Glomerular endothelial cell (primary cell): Measurements from ENCODE around the gene AP1AR. TPM values are rescaled to one million over a fixed set of nuclear protein-coding genes. Genes with fewer than 3 reads are reported as not detected.
"Not testable (repeated sequence)": the region's sequence is repeated elsewhere in the genome, so short reads cannot be mapped to it uniquely, and the experiment has no call there.

Source experiments
- DNase-seq: peaks from one replicate; pipeline ENCODE4 v3.0.0-alpha.2; 2011; ENCODE audit warnings: low read depth, low spot score; ENCODE audit errors: extremely low read depth
- total RNA-seq: library from RNA; depleted of rRNA; stranded (reverse); fragments of >200 nt; gene quantifications from 2 replicates; pipeline ENCODE4 v1.2.3, GENCODE V29; 2015

AP1AR gene
- total RNA-seq, 1 donor from 2014 or later: 26.0 TPM

DNA sequence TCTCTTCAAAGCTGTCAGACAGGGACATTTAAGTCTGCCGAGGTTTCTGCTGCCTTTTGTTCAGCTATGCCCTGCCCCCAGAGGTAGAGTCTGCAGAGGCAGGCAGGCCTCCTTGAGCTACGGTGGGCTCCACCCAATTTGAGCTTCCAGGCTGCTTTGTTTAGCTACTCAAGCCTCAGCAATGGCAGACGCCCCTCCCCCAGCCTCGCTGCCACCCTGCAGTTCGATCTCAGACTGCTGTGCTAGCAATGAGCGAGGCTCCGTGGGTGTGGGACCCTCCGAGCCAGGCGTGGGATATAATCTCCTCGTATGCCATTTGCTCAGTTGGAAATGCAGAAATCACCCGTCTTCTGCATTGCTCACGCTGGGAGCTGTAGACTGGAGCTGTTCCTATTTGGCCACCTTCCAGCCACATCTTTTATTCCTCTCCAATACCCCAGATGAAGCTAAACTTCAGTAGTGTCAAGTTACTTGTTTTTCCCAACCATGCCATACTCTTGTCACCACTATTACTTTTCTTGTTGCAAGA is 77.7 kb downstream of the AP1AR start:
- not testable (repeated sequence) for DNase-seq

DNA sequence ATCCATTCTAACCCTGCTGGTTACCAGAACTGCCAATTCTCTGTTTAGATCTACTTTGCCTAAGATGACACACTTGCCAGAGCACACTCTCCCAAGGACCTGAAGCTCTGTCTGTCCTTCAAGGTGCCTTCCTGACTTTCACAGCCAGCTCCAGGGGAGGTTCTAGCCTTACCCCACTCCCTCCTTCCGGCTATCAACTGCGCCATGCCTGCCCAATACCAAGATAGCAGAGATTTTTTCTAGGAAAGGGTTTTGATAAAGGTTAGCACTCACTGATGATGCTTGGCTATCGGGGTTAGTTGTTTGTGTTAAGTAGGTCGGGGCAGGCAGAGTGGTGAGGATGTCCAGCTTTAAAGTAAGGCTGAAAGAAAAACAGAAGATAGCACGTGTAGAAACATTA is 79.9 kb downstream of the AP1AR start:
- DNase-seq: no peak

DNA sequence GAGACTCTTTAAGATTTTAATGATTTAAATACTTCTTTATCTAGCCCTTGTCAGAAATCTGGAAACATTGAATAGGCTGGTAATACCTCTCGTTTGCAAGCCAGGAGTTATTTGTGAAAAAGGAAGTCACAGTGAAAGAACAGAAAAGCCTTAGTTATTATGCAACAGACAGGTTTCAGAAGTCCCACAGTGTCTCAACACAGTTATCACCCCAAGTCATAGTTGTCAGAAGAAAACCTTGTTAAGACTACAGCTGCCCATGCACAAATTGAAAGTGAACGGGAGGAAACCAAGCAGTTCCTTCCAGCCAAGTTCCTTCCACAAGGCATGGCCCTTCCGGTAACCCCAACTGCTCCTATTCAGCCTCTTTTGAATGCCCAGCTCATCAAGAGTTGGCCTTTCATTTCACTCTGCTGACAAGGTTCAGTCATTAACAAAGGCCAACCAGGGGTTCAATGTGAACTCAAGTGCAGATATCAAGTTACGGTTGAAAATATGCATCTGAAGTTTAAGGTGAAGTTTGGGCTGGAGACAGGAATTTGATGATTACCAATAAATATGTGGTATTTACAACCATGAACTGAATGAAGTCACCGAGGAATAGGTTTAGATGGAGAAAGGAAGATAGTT is 81.1 kb downstream of the AP1AR start:
- no peak for DNase-seq

DNA sequence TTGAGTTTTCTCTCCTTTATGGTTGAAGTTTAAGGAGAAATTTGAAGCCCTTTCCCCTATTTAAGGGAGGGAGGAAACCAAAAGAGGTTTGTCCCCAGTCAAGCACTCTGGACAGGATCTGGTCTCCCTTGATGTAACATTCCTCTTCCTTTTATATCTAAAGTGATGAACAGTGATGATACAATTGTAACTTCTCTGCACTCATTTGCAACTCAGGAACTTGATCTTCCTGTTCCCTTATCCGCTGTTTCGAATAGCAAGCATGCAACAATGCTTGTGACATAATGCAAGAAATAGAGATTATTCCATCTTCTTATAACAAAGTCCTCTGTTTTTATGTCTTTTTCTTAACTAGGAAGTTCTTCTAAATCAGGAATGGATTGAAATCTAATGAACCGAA is 83.9 kb downstream of the AP1AR start:
- no peak for DNase-seq

DNA sequence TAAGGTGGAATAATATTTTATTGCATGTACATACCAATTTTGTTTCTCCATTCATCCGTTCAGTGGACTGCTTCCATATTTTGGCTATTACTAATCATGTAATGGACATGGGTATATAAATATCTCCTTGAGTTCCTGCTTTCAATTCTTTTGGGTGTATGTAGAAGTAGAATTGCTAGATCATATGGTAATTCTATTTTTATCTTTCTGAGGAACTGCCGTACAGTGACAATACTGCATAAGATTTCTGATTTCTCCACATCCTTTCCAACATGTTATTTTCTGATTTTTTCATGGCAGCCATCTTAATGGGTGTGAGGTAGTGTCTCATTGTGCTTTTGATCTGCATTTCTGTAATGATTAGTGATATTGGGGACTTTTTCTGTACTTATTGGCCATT is 84.8 kb downstream of the AP1AR start:
- DNase-seq: no peak

DNA sequence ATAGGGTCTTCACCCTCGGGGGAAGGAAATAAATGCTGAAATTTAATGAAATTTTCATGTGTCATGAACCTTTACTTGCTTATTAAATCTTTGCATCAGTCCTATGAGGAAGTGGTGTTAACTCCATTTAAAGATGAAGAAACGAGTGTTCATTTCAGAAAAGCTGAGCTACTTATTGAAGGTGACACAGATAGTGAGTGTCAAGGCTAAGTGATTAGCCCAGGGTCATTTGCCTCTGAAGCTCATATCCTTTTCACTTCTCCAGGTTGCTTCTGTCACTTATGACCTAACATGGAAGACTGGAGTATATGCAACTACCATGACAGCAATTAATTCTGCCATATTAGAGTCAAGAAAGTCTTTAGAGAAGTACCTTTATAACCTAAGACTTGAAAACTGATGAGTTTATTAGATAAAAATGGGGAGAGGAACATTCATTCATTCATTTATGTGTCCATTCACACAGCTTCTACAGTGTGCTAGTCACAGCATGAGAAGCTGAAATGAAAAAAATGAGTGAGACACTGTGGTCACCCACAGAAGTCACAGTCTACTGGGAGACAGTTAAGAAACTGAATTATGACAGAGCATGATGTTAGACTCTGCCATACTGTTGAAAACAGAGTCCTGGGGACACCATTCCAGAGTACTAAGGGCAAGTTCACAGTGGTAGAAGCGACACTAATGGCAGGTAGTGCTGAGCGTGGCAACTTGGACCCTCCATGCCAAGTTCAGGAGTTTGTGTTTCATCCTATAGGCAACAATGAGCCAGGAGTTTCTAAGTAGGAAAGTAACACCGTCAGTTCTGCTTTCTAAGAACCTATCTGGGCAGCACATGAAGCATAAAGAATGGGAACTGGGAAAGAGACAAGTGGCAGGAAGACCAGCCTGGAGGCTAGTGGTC is 86.9 kb downstream of the AP1AR start:
- DNase-seq: no peak

Other genes with a start within 250 kb of the AP1AR start
- gene FAM241A, start 86.3 kb upstream of the AP1AR start, total RNA-seq: 14.6 and 15.7 TPM in 2 replicates
- 7.2 and 11.1 TPM in 2 replicates for gene TIFA, start 54.1 kb downstream of the AP1AR start, total RNA-seq
- gene ALPK1, start 65.6 kb downstream of the AP1AR start, total RNA-seq: 4.5 and 9.9 TPM in 2 replicates